ENCODE measurements around the gene ASAP3. TPM values are rescaled to one million over a fixed set of nuclear protein-coding genes. Genes with fewer than 3 reads are reported as not detected.

ASAP3 gene
- total and polyA plus RNA-seq, 4 donors = 7.0 to 93.9 (median 21.1) TPM

GRCh38 chr1:23450894-23451293 is 33.1 kb downstream of the ASAP3 start:
- Histone ChIP-seq H3K27me3 (ENCODE audit: control insufficient read depth in 1 of 2, insufficient read depth in 2 of 2, low read length in 1 of 2) (no peaks in the 10 kb centered on the region), H3K4me3 (ENCODE audit: low read length in 2 of 2) (no peak overlapping the region), H3K4me1 (ENCODE audit: control insufficient read depth in 1 of 2, insufficient read depth in 2 of 2, low read length in 2 of 2) (no peaks in the 10 kb centered on the region), H3K27ac (ENCODE audit: low read depth in 1 of 2, low read length in 2 of 2) (no peak overlapping the region), H3K36me3 (ENCODE audit: control insufficient read depth in 1 of 2, insufficient read depth in 2 of 2, low read length in 1 of 2) (no peaks in the 10 kb centered on the region), H3K9me3 (ENCODE audit: control insufficient read depth, low read length) (no peaks in the 10 kb centered on the region)
- ATAC-seq (ENCODE audit: low FRiP score) (no peak), DNase-seq (no peak)
- intact Hi-C loops (cut with DNase I) = no loop called here
- WGBS, 2 donors = 92 to 94% methylated on average over 4 of the region's 4 CpGs

GRCh38 chr1:23449958-23450357 is 34.0 kb downstream of the ASAP3 start:
- DNase-seq (no peak), ATAC-seq (ENCODE audit: low FRiP score) (no peak)
- H3K4me1 ChIP-seq (ENCODE audit: control insufficient read depth in 1 of 2, insufficient read depth in 2 of 2, low read length in 2 of 2) = no peaks in the 10 kb centered on the region

DNA sequence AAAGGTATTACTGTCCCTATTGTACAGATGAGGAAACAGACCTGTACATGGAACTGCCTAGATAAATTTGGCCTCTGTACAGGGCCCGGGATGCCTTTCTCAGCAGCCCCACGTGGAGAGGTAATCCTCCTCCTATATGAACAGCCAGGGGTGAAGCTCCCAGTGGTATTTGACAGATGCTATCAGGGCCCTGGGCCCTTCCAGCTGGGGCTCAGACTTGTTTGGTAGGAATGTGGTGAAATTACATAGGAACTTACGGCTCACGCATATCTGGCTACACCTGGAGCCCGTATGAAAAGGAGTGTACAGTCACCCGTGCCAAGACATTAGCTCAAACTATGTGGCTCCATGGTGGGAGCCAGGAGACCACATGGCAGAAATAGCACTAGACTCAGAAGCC is 34.7 kb downstream of the ASAP3 start:
- Histone ChIP-seq H3K27ac (ENCODE audit: low read depth in 1 of 2, low read length in 2 of 2) (no peak overlapping the region), H3K27me3 (ENCODE audit: control insufficient read depth in 1 of 2, insufficient read depth in 2 of 2, low read length in 1 of 2) (no peaks in the 10 kb centered on the region), H3K9me3 (ENCODE audit: control insufficient read depth, low read length) (no peaks in the 10 kb centered on the region), H3K36me3 (ENCODE audit: control insufficient read depth in 1 of 2, insufficient read depth in 2 of 2, low read length in 1 of 2) (no peaks in the 10 kb centered on the region), H3K4me1 (ENCODE audit: control insufficient read depth in 1 of 2, insufficient read depth in 2 of 2, low read length in 2 of 2) (no peaks in the 10 kb centered on the region), H3K4me3 (ENCODE audit: low read length in 2 of 2) (no peak overlapping the region)
- WGBS, 2 donors = 77 to 80% methylated on average over 6 of the region's 6 CpGs
- intact Hi-C loops (cut with DNase I) = no loop called here
- ATAC-seq (ENCODE audit: low FRiP score) (no peak), DNase-seq (no peak)

More at GRCh38 chr1:23449958-23450357, 34.0 kb downstream of the ASAP3 start:
- WGBS, 2 donors = 92 to 95% methylated on average over 4 of the region's 4 CpGs
- Histone ChIP-seq H3K4me3 (ENCODE audit: low read length in 2 of 2) (no peak overlapping the region), H3K27ac (ENCODE audit: low read depth in 1 of 2, low read length in 2 of 2) (no peak overlapping the region), H3K27me3 (ENCODE audit: control insufficient read depth in 1 of 2, insufficient read depth in 2 of 2, low read length in 1 of 2) (no peaks in the 10 kb centered on the region), H3K9me3 (ENCODE audit: control insufficient read depth, low read length) (no peaks in the 10 kb centered on the region), H3K36me3 (ENCODE audit: control insufficient read depth in 1 of 2, insufficient read depth in 2 of 2, low read length in 1 of 2) (no peaks in the 10 kb centered on the region)
- intact Hi-C loops (cut with DNase I) = no loop called here

GRCh38 chr1:23448846-23449245 is 35.1 kb downstream of the ASAP3 start:
- intact Hi-C loops (cut with DNase I) = no loop called here
- H3K27me3 ChIP-seq (ENCODE audit: control insufficient read depth in 1 of 2, insufficient read depth in 2 of 2, low read length in 1 of 2) = no peaks in the 10 kb centered on the region
- ATAC-seq (ENCODE audit: low FRiP score) = no peak
- no peak overlapping the region for H3K27ac ChIP-seq (ENCODE audit: low read depth in 1 of 2, low read length in 2 of 2)
- DNase-seq = no peak
- no peaks in the 10 kb centered on the region for H3K36me3 ChIP-seq (ENCODE audit: control insufficient read depth in 1 of 2, insufficient read depth in 2 of 2, low read length in 1 of 2)
- no peaks in the 10 kb centered on the region for H3K4me1 ChIP-seq (ENCODE audit: control insufficient read depth in 1 of 2, insufficient read depth in 2 of 2, low read length in 2 of 2)
- WGBS, 2 donors = 63 to 80% methylated on average over 1 of the region's 1 CpG
- no peak overlapping the region for H3K4me3 ChIP-seq (ENCODE audit: low read length in 2 of 2)
- no peaks in the 10 kb centered on the region for H3K9me3 ChIP-seq (ENCODE audit: control insufficient read depth, low read length)

- ATAC-seq (ENCODE audit: low FRiP score) = no peak
- intact Hi-C loops (cut with DNase I) = no loop called here
- H3K9me3 ChIP-seq (ENCODE audit: control insufficient read depth, low read length) = no peaks in the 10 kb centered on the region
- WGBS, 2 donors = 87% methylated on average over 8 of the region's 8 CpGs
- H3K27me3 ChIP-seq (ENCODE audit: control insufficient read depth in 1 of 2, insufficient read depth in 2 of 2, low read length in 1 of 2) = no peaks in the 10 kb centered on the region
- H3K36me3 ChIP-seq (ENCODE audit: control insufficient read depth in 1 of 2, insufficient read depth in 2 of 2, low read length in 1 of 2) = peaks cover 0 to 4% of the 10 kb centered on the region in 2 donors
- no peaks in the 10 kb centered on the region for H3K4me1 ChIP-seq (ENCODE audit: control insufficient read depth in 1 of 2, insufficient read depth in 2 of 2, low read length in 2 of 2)
- no peak for DNase-seq
- no peak overlapping the region for H3K4me3 ChIP-seq (ENCODE audit: low read length in 2 of 2)
- no peak overlapping the region for H3K27ac ChIP-seq (ENCODE audit: low read depth in 1 of 2, low read length in 2 of 2)
Observed at GRCh38 chr1:23446661-23447310, 37.2 kb downstream of the ASAP3 start.

DNA sequence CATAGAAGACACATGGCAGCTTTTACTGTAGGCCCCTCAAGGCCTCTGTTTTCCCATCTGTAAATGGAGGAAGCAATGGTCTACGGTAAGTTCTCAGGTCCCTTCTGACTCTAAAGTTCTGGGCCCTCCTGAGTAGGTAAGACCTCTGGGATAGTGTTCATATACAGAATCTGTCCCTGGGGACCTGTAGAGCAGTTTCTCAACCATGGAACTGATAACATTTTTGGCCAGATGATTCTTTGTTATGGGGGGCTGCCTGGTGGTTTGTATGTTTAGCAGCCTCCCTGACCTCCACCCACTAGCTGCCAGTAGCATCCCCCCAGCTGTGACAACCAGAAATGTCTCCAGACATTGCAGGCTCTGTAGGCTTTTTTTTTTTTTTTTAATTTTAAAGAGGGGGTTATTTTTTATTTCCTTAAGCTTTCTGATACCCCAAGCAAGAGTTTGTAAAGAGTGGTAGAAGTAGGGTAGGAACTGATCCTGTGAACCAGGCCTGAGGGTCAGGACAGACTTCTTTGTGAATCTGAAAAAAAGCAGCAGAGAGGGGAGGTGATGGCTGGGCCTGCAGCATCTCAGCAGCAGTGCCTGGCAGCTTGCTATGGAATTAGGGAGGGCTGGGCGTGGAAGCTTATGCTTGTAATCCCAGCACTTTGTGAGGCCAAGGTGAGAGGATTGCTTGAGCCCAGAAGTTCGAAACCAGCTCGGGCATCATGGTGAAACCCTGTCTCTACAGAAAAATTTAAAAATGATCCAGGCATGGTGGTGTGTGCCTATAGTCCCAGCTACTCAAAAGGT is 39.2 kb downstream of the ASAP3 start:
- no peak overlapping the region for H3K27ac ChIP-seq (ENCODE audit: low read depth in 1 of 2, low read length in 2 of 2)
- 90 to 95% methylated on average over 4 of the region's 4 CpGs for WGBS, 2 donors
- no peaks in the 10 kb centered on the region for H3K9me3 ChIP-seq (ENCODE audit: control insufficient read depth, low read length)
- H3K4me1 ChIP-seq (ENCODE audit: control insufficient read depth in 1 of 2, insufficient read depth in 2 of 2, low read length in 2 of 2) = no peaks in the 10 kb centered on the region
- intact Hi-C loops (cut with DNase I) = no loop called here
- ATAC-seq (ENCODE audit: low FRiP score) (no peak), DNase-seq (no peak)
- no peak overlapping the region for H3K4me3 ChIP-seq (ENCODE audit: low read length in 2 of 2)
- peaks cover 0 to 7% of the 10 kb centered on the region in 2 donors for H3K36me3 ChIP-seq (ENCODE audit: control insufficient read depth in 1 of 2, insufficient read depth in 2 of 2, low read length in 1 of 2)
- no peaks in the 10 kb centered on the region for H3K27me3 ChIP-seq (ENCODE audit: control insufficient read depth in 1 of 2, insufficient read depth in 2 of 2, low read length in 1 of 2)

DNA sequence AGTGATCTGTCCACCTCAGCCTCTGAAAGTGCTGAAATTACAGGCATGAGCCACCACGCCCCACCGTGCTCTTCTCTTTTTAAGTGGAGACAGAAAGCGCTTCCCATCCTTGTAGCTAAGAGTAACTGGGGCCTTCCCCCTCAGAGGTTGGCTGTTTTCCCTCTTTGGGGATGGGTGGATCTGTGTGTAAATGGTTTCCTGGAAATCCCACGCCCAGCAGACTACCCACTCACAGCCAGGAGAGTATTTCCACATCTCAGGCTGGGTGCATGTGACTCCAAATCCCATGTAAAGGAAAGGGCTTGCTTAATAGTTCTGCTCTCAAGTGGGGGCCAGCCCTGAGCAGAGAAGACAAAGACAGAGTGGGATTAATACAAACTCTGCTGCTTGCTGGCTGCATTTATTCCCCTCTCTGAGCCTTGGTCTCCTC is 39.9 kb downstream of the ASAP3 start:
- H3K4me3 ChIP-seq (ENCODE audit: low read length in 2 of 2) = no peak overlapping the region
- intact Hi-C loops (cut with DNase I) = no loop called here
- WGBS, 2 donors = 92 to 93% methylated on average over 4 of the region's 4 CpGs
- no peaks in the 10 kb centered on the region for H3K4me1 ChIP-seq (ENCODE audit: control insufficient read depth in 1 of 2, insufficient read depth in 2 of 2, low read length in 2 of 2)
- H3K27ac ChIP-seq (ENCODE audit: low read depth in 1 of 2, low read length in 2 of 2) = no peak overlapping the region
- no peaks in the 10 kb centered on the region for H3K9me3 ChIP-seq (ENCODE audit: control insufficient read depth, low read length)
- ATAC-seq (ENCODE audit: low FRiP score) (peak; percentile 92), DNase-seq (peak; percentile 78 to 80)
- H3K36me3 ChIP-seq (ENCODE audit: control insufficient read depth in 1 of 2, insufficient read depth in 2 of 2, low read length in 1 of 2) = peaks cover 0 to 7% of the 10 kb centered on the region in 2 donors
- H3K27me3 ChIP-seq (ENCODE audit: control insufficient read depth in 1 of 2, insufficient read depth in 2 of 2, low read length in 1 of 2) = no peaks in the 10 kb centered on the region

DNA sequence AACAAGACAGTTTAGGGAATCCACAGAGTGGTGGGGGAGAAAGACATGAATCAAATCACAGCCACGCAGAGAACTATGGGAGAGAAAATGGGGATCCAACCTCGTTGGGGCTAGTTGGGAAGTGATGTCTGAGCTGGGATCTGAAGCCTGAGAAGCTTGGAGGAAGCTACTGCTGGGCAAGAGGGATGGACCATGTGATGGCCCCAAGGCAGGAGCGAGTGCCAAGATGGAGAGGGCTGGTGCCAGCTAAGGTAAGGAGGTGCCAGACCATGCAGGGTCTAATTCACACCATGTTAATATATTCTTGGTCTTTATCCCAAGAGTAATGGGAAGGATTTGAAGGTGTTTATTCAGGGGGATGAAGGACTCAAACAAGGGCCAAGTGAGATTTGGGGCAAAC is 41.2 kb downstream of the ASAP3 start:
- intact Hi-C loops (cut with DNase I) = no loop called here
- H3K27ac ChIP-seq (ENCODE audit: low read depth in 1 of 2, low read length in 2 of 2) = no peak overlapping the region
- peaks cover 0 to 7% of the 10 kb centered on the region in 2 donors for H3K36me3 ChIP-seq (ENCODE audit: control insufficient read depth in 1 of 2, insufficient read depth in 2 of 2, low read length in 1 of 2)
- H3K4me1 ChIP-seq (ENCODE audit: control insufficient read depth in 1 of 2, insufficient read depth in 2 of 2, low read length in 2 of 2) = no peaks in the 10 kb centered on the region
- no peak for ATAC-seq (ENCODE audit: low FRiP score)
- H3K9me3 ChIP-seq (ENCODE audit: control insufficient read depth, low read length) = no peaks in the 10 kb centered on the region
- WGBS, 2 donors = 80 to 87% methylated on average over 3 of the region's 3 CpGs
- no peak overlapping the region for H3K4me3 ChIP-seq (ENCODE audit: low read length in 2 of 2)
- H3K27me3 ChIP-seq (ENCODE audit: control insufficient read depth in 1 of 2, insufficient read depth in 2 of 2, low read length in 1 of 2) = no peaks in the 10 kb centered on the region
- no peak for DNase-seq
